HepG2 (cell line): ENCODE measurements around the gene ZNF554. TPM values are rescaled to one million over a fixed set of nuclear protein-coding genes. Genes with fewer than 3 reads are reported as not detected.
A peak's percentile ranks its signal among the peaks of the same experiment; 100 is the strongest.

Experiments
- ATAC-seq: fragments of 200-7000 bp; cut with Tn5 transposase; 3 replicates; pipeline ENCODE4 v1.9.1; 2020; ENCODE audit warnings: mild to moderate bottlenecking, moderate library complexity
- BruUV-seq: library from RNA; stranded (reverse); fragments of 400-500 nt; replicated peaks from 2 replicates; lab custom pipeline; 2021; lab: Mats Ljungman, UMichigan
- CTCF ChIA-PET: fragments of 300-600 bp; formaldehyde crosslinking; extraction: SDS; loops from one replicate; lab custom pipeline; 2021; ENCODE audit warnings: low total read pairs, inconsistent platforms, low intra/inter-chr PET ratio; lab: Yijun Ruan, JAX
- POLR2A ChIA-PET: fragments of 350-600 bp; sonication (Branson Sonifier 250); formaldehyde crosslinking; loops from one replicate; lab custom pipeline; 2020; ENCODE audit warnings: antibody characterized with exemption, inconsistent platforms; lab: Yijun Ruan, JAX
- DNase-seq: peaks from one replicate; pipeline ENCODE4 v3.0.0-alpha.2; 2015; ENCODE audit warnings: low spot score
- FAIRE-seq: peaks from 3 replicates; lab custom pipeline; 2011; peaks lifted over from hg19 to GRCh38; lab: Jason Lieb, UNC
- H2AFZ ChIP-seq: one replicate; pipeline ENCODE4 v1.6.1; 2011; ENCODE audit warnings: low read length, inconsistent platforms
- H3K27ac ChIP-seq: fragments of 300-600 bp; 3 replicates; pipeline ENCODE4 v1.8.0; 2011; ENCODE audit warnings: mixed run types, mild to moderate bottlenecking, mixed read lengths, low read length, inconsistent platforms; ENCODE audit not compliant: insufficient read depth; ENCODE audit errors: extremely low read length
- H3K27me3 ChIP-seq, 2 experiments: fragments of 200-600 bp in 1 of 2; 2 replicates in 1 of 2; 3 replicates in 1 of 2; pipeline versions ENCODE4 v1.6.0 to v1.8.0; 2011; ENCODE audit warnings: low read length in 2 of 2, mild to moderate bottlenecking in 2 of 2, moderate library complexity in 2 of 2, inconsistent platforms in 1 of 2; ENCODE audit not compliant: insufficient read depth in 2 of 2, control insufficient read depth in 1 of 2
- H3K36me3 ChIP-seq, 2 experiments: fragments of 200-600 bp in 1 of 2; replicated peaks in 1 of 2; 2 replicates in 1 of 2; 3 replicates in 1 of 2; pipeline versions ENCODE4 v1.5.1 to v1.8.0; 2011; ENCODE audit warnings: low read length in 2 of 2, inconsistent platforms in 1 of 2; ENCODE audit not compliant: insufficient read depth in 2 of 2, control insufficient read depth in 1 of 2
- H3K4me1 ChIP-seq: 2 replicates; pipeline ENCODE4 v1.5.1; 2012; ENCODE audit warnings: low read length, inconsistent platforms; ENCODE audit not compliant: insufficient read depth
- H3K4me2 ChIP-seq: 2 replicates; pipeline ENCODE4 v1.6.0; 2011; ENCODE audit warnings: low read depth, low read length, inconsistent platforms
- H3K4me3 ChIP-seq, 3 experiments: fragments of 200-600 bp in 1 of 3; sonication (generic), shearing (Covaris generic) in 1 of 3; replicated peaks in 1 of 3; 2 replicates each; pipeline ENCODE4 v1.5.1; 2011 to 2016; ENCODE audit warnings: low read length in 3 of 3, inconsistent platforms in 2 of 3, low read depth in 2 of 3, mild to moderate bottlenecking in 2 of 3, control low read depth in 1 of 3, mixed read lengths in 1 of 3; ENCODE audit not compliant: insufficient read depth in 1 of 3
- H3K79me2 ChIP-seq: one replicate; pipeline ENCODE4 v1.6.1; 2011; ENCODE audit warnings: low read length, inconsistent platforms; ENCODE audit not compliant: insufficient read depth
- H3K9ac ChIP-seq: 2 replicates; pipeline ENCODE4 v1.6.0; 2011; ENCODE audit warnings: mild to moderate bottlenecking, low read depth, low read length, inconsistent platforms; ENCODE audit not compliant: insufficient read depth
- H3K9me3 ChIP-seq: 2 replicates; pipeline ENCODE4 v1.5.1; 2012; ENCODE audit warnings: mild to moderate bottlenecking, low read length
- H4K20me1 ChIP-seq: 2 replicates; pipeline ENCODE4 v1.6.0; 2011; ENCODE audit warnings: inconsistent platforms, mild to moderate bottlenecking, low read length, moderate library complexity; ENCODE audit not compliant: insufficient read depth
- AGO2 ChIP-seq: fragments of 200-400 bp; formaldehyde crosslinking; optimal IDR thresholded peaks from 2 replicates; pipeline ENCODE3; 2017; ENCODE audit warnings: mild to moderate bottlenecking, low read depth, low read length, moderate library complexity
- CHD2 ChIP-seq: IDR thresholded peaks from 2 replicates; pipeline ENCODE4 v1.6.1; 2011; ENCODE audit warnings: low read depth, low read length, improper control_type of control experiment
- EEA1 ChIP-seq: sonication (generic); formaldehyde crosslinking; IDR thresholded peaks from 2 replicates; pipeline ENCODE4 v1.5.1; 2020; ENCODE audit warnings: mild to moderate bottlenecking, missing genetic modification reagents, borderline replicate concordance
- RBFOX2 ChIP-seq: fragments of 200-400 bp; formaldehyde crosslinking; IDR thresholded peaks from 2 replicates; pipeline ENCODE4 v1.6.1; 2017; ENCODE audit warnings: low read depth, mild to moderate bottlenecking, low read length
- SIX1 ChIP-seq: sonication (generic); formaldehyde crosslinking; IDR thresholded peaks from 2 replicates; pipeline ENCODE4 v1.4.0; 2020; ENCODE audit warnings: missing genetic modification reagents, borderline replicate concordance
- TOPORS ChIP-seq: sonication (generic); formaldehyde crosslinking; IDR thresholded peaks from 2 replicates; pipeline ENCODE4 v1.8.0; 2023; ENCODE audit warnings: mild to moderate bottlenecking, missing genetic modification reagents
- ZBTB34 ChIP-seq: sonication (generic); formaldehyde crosslinking; IDR thresholded peaks from 2 replicates; pipeline ENCODE4 v1.8.0; 2022; ENCODE audit warnings: mild to moderate bottlenecking, missing genetic modification reagents
- ZNF331 ChIP-seq: sonication (generic); formaldehyde crosslinking; IDR thresholded peaks from 2 replicates; pipeline ENCODE4 v1.4.0; 2020; ENCODE audit warnings: missing genetic modification reagents
- ZNF615 ChIP-seq: sonication (generic); formaldehyde crosslinking; IDR thresholded peaks from 2 replicates; pipeline ENCODE4 v1.5.0; 2020; ENCODE audit warnings: mild to moderate bottlenecking, missing genetic modification reagents, borderline replicate concordance
- WGBS: methylation state at CpG from one replicate; pipeline ENCODE4 v1.1.6; 2017; ENCODE audit warnings: low lambda C conversion rate; 5-methylcytosine and 5-hydroxymethylcytosine counted together
- in situ Hi-C: cut with HindIII; loops from 2 replicates; pipeline ENCODE4 v1.10.0; 2017; ENCODE audit warnings: low pct_unique_long_range_greater_than_20kb; ENCODE audit not compliant: extremely low pct_ligation_motif_present
- intact Hi-C: fragments of 100-400 bp; cut with micrococcal nuclease; formaldehyde crosslinking; loops from one replicate; pipeline ENCODE4 v1.10.0; 2022; ENCODE audit not compliant: unreplicated experiment
- polyA plus RNA-seq, 8 experiments: library from polyadenylated mRNA; depleted of rRNA in 3 of 8; stranded (reverse) in 7 of 8; unstranded in 1 of 8; fragments of >200 nt; fragmentation: Illumina TruSeq in 4 of 8; extraction: Trizol in 4 of 8; gene quantifications; 2 replicates each; pipeline versions ENCODE4 v1.2.1 to v1.2.3, GENCODE V29; 2011 to 2016; ENCODE audit warnings: low read depth in 4 of 8, missing spikeins in 1 of 8, mixed read lengths in 1 of 8; ENCODE audit not compliant: insufficient read depth in 1 of 8
- total RNA-seq, 5 experiments: library from RNA; depleted of rRNA; stranded (reverse); fragments of >200 nt; fragmentation: Illumina TruSeq; extraction: Trizol; gene quantifications; 2 replicates each; pipeline ENCODE4 v1.2.3, GENCODE V29; 2016; ENCODE audit warnings: low read depth in 1 of 5

Gene ZNF554
- total and polyA plus RNA-seq, 2 of the 13 experiments (the other 11 are each of a cell fraction or from before 2014, with no cell fraction given), result 2.2 to 2.7 TPM

DNA sequence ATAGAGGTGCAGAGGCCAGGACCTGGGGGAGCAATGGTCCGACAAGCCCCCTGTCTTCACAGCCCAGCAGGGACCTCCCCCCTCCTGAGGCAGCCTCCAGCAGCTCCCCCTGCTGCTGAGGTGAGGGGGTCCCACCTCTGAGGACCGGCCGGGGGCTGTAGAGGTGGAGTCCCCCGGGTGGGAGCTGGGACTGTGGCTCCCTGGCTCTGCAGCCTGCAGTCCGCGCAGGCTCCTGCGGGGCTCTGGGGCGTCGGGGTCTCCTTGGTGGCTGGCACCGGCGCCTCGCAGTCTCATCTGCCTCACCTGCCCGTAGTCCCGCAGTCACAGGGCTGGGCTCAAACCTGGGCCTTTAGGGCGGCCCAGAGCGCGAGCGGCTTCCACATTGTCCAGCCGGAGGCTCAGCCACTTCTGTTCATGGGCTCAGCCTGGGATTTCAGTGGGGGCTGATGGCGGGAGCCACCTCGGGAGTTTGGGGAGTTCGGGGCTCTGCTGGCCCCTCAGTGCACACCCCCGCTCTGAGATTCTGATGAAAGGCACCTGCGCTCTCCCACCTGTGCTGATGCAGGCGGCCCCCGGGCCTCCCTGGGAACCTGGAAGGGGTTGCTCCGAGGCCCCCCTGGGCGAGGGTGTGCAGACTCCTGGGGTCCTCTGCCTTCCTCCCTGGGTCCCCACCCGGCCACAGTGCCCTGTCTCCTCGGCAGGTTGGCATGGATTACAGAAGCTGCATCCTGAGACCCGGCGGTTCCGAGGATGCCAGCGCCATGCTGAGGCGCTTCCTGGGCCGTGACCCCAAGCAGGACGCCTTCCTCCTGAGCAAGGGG is 7.0 kb upstream of the ZNF554 start:
- intact Hi-C loops (no loop called here), in situ Hi-C loops (loop anchor here (10.0 kb wide), 1 partner anchor 62 kb away; no protein-coding TSS in a partner anchor)
- H2AFZ ChIP-seq, result no peak overlapping the region
- no peak for FAIRE-seq
- POLR2A ChIA-PET, result interaction anchor here (2.1 to 2.5 kb wide), 2 partner anchors 29 to 54 kb away, joined by 6 to 18 read pairs; partner anchors contain the start of genes SGTA and ZNF556
- TF ChIP-seq AGO2 (peak; percentile 64), RBFOX2 (peak; percentile 30), TOPORS (CRISPR knock-in tag) (0 out of 2 replicates have a peak, but pooled peaks have one; percentile 1), ZNF331 (no peak)
- CTCF ChIA-PET, result no interaction called here
- H3K9me3 ChIP-seq, result no peaks in the 10 kb centered on the region
- BruUV-seq, result no TSS peak
- no peak for ATAC-seq
- no peak overlapping the region for H3K4me3 ChIP-seq
- no peaks in the 10 kb centered on the region for H3K27me3 ChIP-seq
- no peak overlapping the region for H3K27ac ChIP-seq
- H3K4me2 ChIP-seq, result no peak overlapping the region
- peaks cover 9 to 30% of the 10 kb centered on the region in 2 experiments; a peak in 4 of 5 replicates for H3K36me3 ChIP-seq
- WGBS, result 100% methylated on average over 2 of the region's 37 CpGs
- H4K20me1 ChIP-seq, result no peaks in the 10 kb centered on the region
- no peaks in the 10 kb centered on the region for H3K79me2 ChIP-seq
- DNase-seq, result no peak
- H3K9ac ChIP-seq, result no peak overlapping the region
- peaks cover 18% of the 10 kb centered on the region for H3K4me1 ChIP-seq

GRCh38 chr19:2813235-2814160 is 6.2 kb upstream of the ZNF554 start:
- no peaks in the 10 kb centered on the region for H4K20me1 ChIP-seq
- ChIA-PET CTCF (no interaction called here), POLR2A (no interaction called here)
- peaks cover 18% of the 10 kb centered on the region for H3K4me1 ChIP-seq
- ATAC-seq, result no peak
- WGBS, result 96% methylated on average over 17 of the region's 35 CpGs
- intact Hi-C loops (no loop called here), in situ Hi-C loops (loop anchor here (10.0 kb wide), 1 partner anchor 61 kb away; no protein-coding TSS in a partner anchor)
- peaks cover 8 to 24% of the 10 kb centered on the region in 2 experiments; a peak in 4 of 5 replicates for H3K36me3 ChIP-seq
- no peaks in the 10 kb centered on the region for H3K27me3 ChIP-seq
- H3K9ac ChIP-seq, result no peak overlapping the region
- no peak for TF ChIP-seq EEA1 (CRISPR knock-in tag)
- TF ChIP-seq SIX1 (CRISPR knock-in tag), result no peak
- TF ChIP-seq CHD2, result no peak
- no peak for TF ChIP-seq ZNF615
- TF ChIP-seq ZBTB34 (CRISPR knock-in tag), result no peak
- no peak for DNase-seq
- H3K27ac ChIP-seq, result no peak overlapping the region
- no TSS peak for BruUV-seq
- no peak overlapping the region for H2AFZ ChIP-seq
- FAIRE-seq, result no peak
- H3K4me3 ChIP-seq, result no peak overlapping the region
- no peaks in the 10 kb centered on the region for H3K79me2 ChIP-seq
- no peak overlapping the region for H3K4me2 ChIP-seq
- H3K9me3 ChIP-seq, result no peaks in the 10 kb centered on the region
